Astrocyte of the spinal cord (primary cell): ENCODE data around the gene UST.
"Not testable (repeated sequence)": the region's sequence is repeated elsewhere in the genome, so short reads cannot be mapped to it uniquely, and the experiment has no call there.

Experiments used
- DNase-seq: peaks from one replicate; pipeline ENCODE4 v3.0.0; 2011; ENCODE audit warnings: low read depth, low spot score
- H3K4me3 ChIP-seq: 2 replicates; pipeline ENCODE4 v1.5.1; 2011; ENCODE audit warnings: low read depth, mild to moderate bottlenecking, low read length, moderate library complexity
- CTCF ChIP-seq: IDR thresholded peaks from 2 replicates; pipeline ENCODE4 v1.5.1; 2012; ENCODE audit warnings: low read depth, mild to moderate bottlenecking, low read length, inconsistent platforms
- in situ Hi-C: cut with HindIII; loops from 2 replicates; pipeline ENCODE4 v1.10.0; 2017; ENCODE audit warnings: low sequenced_read_pairs

Gene UST

GRCh38 chr6:148869585-148869984, 122.8 kb downstream of the UST start:
- peak; percentile 89 for DNase-seq

GRCh38 chr6:148873154-148873553, 126.3 kb downstream of the UST start:
- in situ Hi-C loops, result no loop called here
- no peak overlapping the region for H3K4me3 ChIP-seq
- no peak for TF ChIP-seq CTCF
- no peak for DNase-seq

More at GRCh38 chr6:148869585-148869984, 122.8 kb downstream of the UST start:
- in situ Hi-C loops, result no loop called here
- TF ChIP-seq CTCF, result no peak
- H3K4me3 ChIP-seq, result no peak overlapping the region

GRCh38 chr6:148873868-148874267, 127.0 kb downstream of the UST start:
- in situ Hi-C loops, result no loop called here
- H3K4me3 ChIP-seq, result no peak overlapping the region
- TF ChIP-seq CTCF, result no peak
- DNase-seq, result no peak

- no peak for TF ChIP-seq CTCF
- peak; percentile 80 for DNase-seq
- no peak overlapping the region for H3K4me3 ChIP-seq
- in situ Hi-C loops, result no loop called here
Measured at GRCh38 chr6:148874698-148875293, 128.0 kb downstream of the UST start.

GRCh38 chr6:148878683-148879082, 131.9 kb downstream of the UST start:
- in situ Hi-C loops, result no loop called here

GRCh38 chr6:148880742-148881141, 133.9 kb downstream of the UST start:
- DNase-seq, in situ Hi-C loops, H3K4me3 ChIP-seq: not testable (repeated sequence)

More at GRCh38 chr6:148878683-148879082, 131.9 kb downstream of the UST start:
- no peak for TF ChIP-seq CTCF
- no peak for DNase-seq
- no peak overlapping the region for H3K4me3 ChIP-seq

- no peak for TF ChIP-seq CTCF
- no peak for DNase-seq
- in situ Hi-C loops, result no loop called here
- H3K4me3 ChIP-seq, result no peak overlapping the region
Measured at GRCh38 chr6:148881593-148882311, 134.9 kb downstream of the UST start.
